WTC11 (cell line): ENCODE results near the gene HK2. TPM values are rescaled to one million over a fixed set of nuclear protein-coding genes. Genes with fewer than 3 reads are reported as not detected.

Experiments
- ATAC-seq: fragments of 200-7000 bp; cut with Tn5 transposase; 2 replicates; pipeline ENCODE4 v1.10.0; 2021; ENCODE audit warnings: mild to moderate bottlenecking, moderate library complexity
- CTCF ChIA-PET: fragments of 300-600 bp; sonication (Branson Sonifier 250); formaldehyde crosslinking; loops from one replicate; lab custom pipeline; 2021; ENCODE audit warnings: antibody characterized with exemption; lab: Charles Lee
- POLR2A ChIA-PET: fragments of 350-600 bp; sonication (Branson Sonifier 250); formaldehyde crosslinking; loops from one replicate; lab custom pipeline; 2021; ENCODE audit warnings: antibody characterized with exemption; lab: Charles Lee
- DNase-seq: peaks from one replicate; pipeline ENCODE4 v3.0.0; 2021; ENCODE audit warnings: low spot score
- H3K27ac Mint-ChIP-seq: 2 replicates; pipeline ENCODE4 v1.8.0; 2021; ENCODE audit warnings: mixed read lengths
- H3K27me3 Mint-ChIP-seq: 2 replicates; pipeline ENCODE4 v1.8.0; 2021; ENCODE audit warnings: low read depth, mild to moderate bottlenecking, moderate library complexity, mixed read lengths
- H3K36me3 Mint-ChIP-seq: 2 replicates; pipeline ENCODE4 v1.8.0; 2021; ENCODE audit warnings: mixed read lengths
- H3K4me1 Mint-ChIP-seq: 2 replicates; pipeline ENCODE4 v1.8.0; 2022; ENCODE audit warnings: mixed read lengths
- H3K4me3 Mint-ChIP-seq: 2 replicates; pipeline ENCODE4 v1.8.0; 2021; ENCODE audit warnings: mild to moderate bottlenecking, moderate library complexity, mixed read lengths
- H3K9me3 Mint-ChIP-seq: 2 replicates; pipeline ENCODE4 v1.8.0; 2021; ENCODE audit warnings: mixed read lengths
- ATF2 ChIP-seq: sonication (generic); formaldehyde crosslinking; IDR thresholded peaks from 2 replicates; pipeline ENCODE4 v1.8.1; 2022; ENCODE audit warnings: low read depth, missing genetic modification reagents, borderline replicate concordance
- CBFB ChIP-seq: sonication (generic); formaldehyde crosslinking; IDR thresholded peaks from 2 replicates; pipeline ENCODE4 v1.8.1; 2022; ENCODE audit warnings: mild to moderate bottlenecking, low read depth, missing genetic modification reagents
- E2F1 ChIP-seq: sonication (generic); formaldehyde crosslinking; IDR thresholded peaks from 2 replicates; pipeline ENCODE4 v1.8.0; 2022; ENCODE audit warnings: mild to moderate bottlenecking, missing genetic modification reagents
- EMX1 ChIP-seq: fragments of 250-450 bp; sonication (Bioruptor Pico); IDR thresholded peaks from 2 replicates; pipeline ENCODE4 v1.8.0; 2021; ENCODE audit warnings: mild to moderate bottlenecking
- ERG ChIP-seq: fragments of 250-450 bp; sonication (Bioruptor Pico); IDR thresholded peaks from 2 replicates; pipeline ENCODE4 v1.8.0; 2021; ENCODE audit warnings: mild to moderate bottlenecking
- ETV6 ChIP-seq: sonication (generic); formaldehyde crosslinking; IDR thresholded peaks from 2 replicates; pipeline ENCODE4 v1.8.1; 2022; ENCODE audit warnings: mild to moderate bottlenecking, missing genetic modification reagents
- GABPB1 ChIP-seq: sonication (generic); formaldehyde crosslinking; IDR thresholded peaks from 2 replicates; pipeline ENCODE4 v1.8.1; 2023; ENCODE audit warnings: mild to moderate bottlenecking, missing genetic modification reagents
- HMGXB4 ChIP-seq: sonication (generic); formaldehyde crosslinking; IDR thresholded peaks from 2 replicates; pipeline ENCODE4 v1.8.1; 2023; ENCODE audit warnings: mild to moderate bottlenecking, moderate library complexity, missing genetic modification reagents
- IRF2 ChIP-seq: sonication (generic); formaldehyde crosslinking; IDR thresholded peaks from 2 replicates; pipeline ENCODE4 v1.8.0; 2022; ENCODE audit warnings: low read depth, missing genetic modification reagents, borderline replicate concordance
- MAX ChIP-seq: sonication (generic); formaldehyde crosslinking; IDR thresholded peaks from 2 replicates; pipeline ENCODE4 v1.8.0; 2022; ENCODE audit warnings: mild to moderate bottlenecking, missing genetic modification reagents
- NFATC4 ChIP-seq: fragments of 250-450 bp; sonication (Bioruptor Pico); IDR thresholded peaks from 2 replicates; pipeline ENCODE4 v1.9.0; 2021; ENCODE audit warnings: mild to moderate bottlenecking
- NFE2L1 ChIP-seq: sonication (generic); formaldehyde crosslinking; IDR thresholded peaks from 2 replicates; pipeline ENCODE4 v1.8.1; 2023; ENCODE audit warnings: missing genetic modification reagents
- NR3C1 ChIP-seq: sonication (generic); formaldehyde crosslinking; conservative IDR thresholded peaks from 2 replicates; pipeline ENCODE4 v1.8.1; 2023; ENCODE audit warnings: low read depth, mild to moderate bottlenecking, missing genetic modification reagents
- SP1 ChIP-seq: sonication (generic); formaldehyde crosslinking; conservative IDR thresholded peaks from 2 replicates; pipeline ENCODE4 v1.8.1; 2022; ENCODE audit warnings: missing genetic modification reagents
- TP53 ChIP-seq: sonication (generic); formaldehyde crosslinking; IDR thresholded peaks from 2 replicates; pipeline ENCODE4 v1.8.1; 2023; ENCODE audit warnings: mild to moderate bottlenecking, missing genetic modification reagents
- USF1 ChIP-seq: sonication (generic); formaldehyde crosslinking; IDR thresholded peaks from 2 replicates; pipeline ENCODE4 v1.8.0; 2022; ENCODE audit warnings: mild to moderate bottlenecking, missing genetic modification reagents
- USF2 ChIP-seq: sonication (generic); formaldehyde crosslinking; IDR thresholded peaks from 2 replicates; pipeline ENCODE4 v1.8.1; 2023; ENCODE audit warnings: mild to moderate bottlenecking, missing genetic modification reagents, moderate library complexity
- ZNF232 ChIP-seq: sonication (generic); formaldehyde crosslinking; IDR thresholded peaks from 2 replicates; pipeline ENCODE4 v1.8.0; 2022; ENCODE audit warnings: mild to moderate bottlenecking, missing genetic modification reagents
- total RNA-seq: library from RNA; stranded (reverse); gene quantifications from 3 replicates; pipeline ENCODE4 v1.2.3, GENCODE V29; 2021
- TF ChIP-seq, protein P1 (sequence below): fragments of 250-450 bp; sonication (Bioruptor Pico); IDR thresholded peaks from 2 replicates; pipeline ENCODE4 v1.9.0; 2021; ENCODE audit warnings: moderate library complexity, mild to moderate bottlenecking, inconsistent platforms, borderline replicate concordance
- TF ChIP-seq, protein P2 (sequence below): sonication (generic); formaldehyde crosslinking; IDR thresholded peaks from 2 replicates; pipeline ENCODE4 v1.8.1; 2022; ENCODE audit warnings: low read depth, mild to moderate bottlenecking, moderate library complexity, missing genetic modification reagents, borderline replicate concordance
- TF ChIP-seq, protein P3 (sequence below): sonication (generic); formaldehyde crosslinking; IDR thresholded peaks from 2 replicates; pipeline ENCODE4 v1.8.1; 2023; ENCODE audit warnings: mild to moderate bottlenecking, missing genetic modification reagents

Gene HK2
- total RNA-seq, 1 experiment from 2014 or later, result 61.6 TPM

DNA sequence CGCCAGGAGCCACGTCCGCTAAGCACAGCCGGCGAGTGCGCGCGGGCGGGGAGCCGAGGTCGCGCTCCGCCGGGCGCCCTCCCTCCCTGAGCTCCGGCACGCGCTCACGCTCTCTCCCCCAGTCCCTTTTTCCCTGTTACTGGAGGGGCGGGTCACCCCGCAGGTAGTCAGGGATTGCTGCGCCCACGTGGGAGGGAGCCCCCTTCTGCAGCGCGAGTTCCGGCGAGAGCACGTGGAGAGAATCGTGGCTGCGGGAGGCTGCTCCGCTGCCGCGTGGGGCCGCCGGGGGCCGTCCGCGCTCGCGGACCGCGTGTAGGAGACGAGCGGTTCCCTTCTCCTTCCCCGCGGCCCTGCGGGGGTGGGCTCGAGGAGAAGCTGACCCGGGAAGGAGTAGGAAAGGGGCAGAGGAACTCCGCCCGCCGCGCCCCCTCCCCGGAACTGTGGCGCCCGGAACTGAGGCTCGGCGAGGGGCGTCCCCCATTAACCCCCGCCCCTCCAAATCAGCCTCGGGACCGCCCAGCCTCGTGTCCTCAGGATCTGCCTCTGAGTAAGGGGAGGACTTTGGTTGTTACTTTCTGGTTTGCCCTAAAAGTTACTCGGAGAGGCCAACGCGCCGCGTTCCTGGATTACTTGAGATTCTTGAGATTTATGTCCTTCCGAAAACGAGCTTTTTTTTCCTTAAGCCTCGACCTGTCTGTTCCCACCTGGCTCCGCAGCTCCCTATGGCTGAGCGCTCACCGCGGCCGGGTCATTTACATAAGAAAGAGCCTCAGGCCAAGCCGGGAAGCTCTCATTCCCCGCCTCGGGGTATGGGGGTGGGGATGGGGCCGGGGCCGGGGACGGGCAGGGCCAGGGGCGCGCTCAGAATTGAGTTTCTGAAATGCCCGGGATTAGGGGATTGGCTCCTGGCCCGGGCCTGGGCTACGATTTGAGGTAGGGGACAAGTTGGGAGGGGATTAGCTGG lies 1.1 kb downstream of the HK2 start:
- ChIA-PET POLR2A (interaction anchor here (0.7 to 2.2 kb wide), 8 partner anchors 10 to 188 kb away, joined by 3 to 13 read pairs (median 6); no protein-coding TSS in a partner anchor), CTCF (interaction anchor here (0.6 to 4.4 kb wide), 15 partner anchors 9 to 1288 kb away, joined by 3 to 60 read pairs (median 5); no protein-coding TSS in a partner anchor)
- H3K4me3 Mint-ChIP-seq, result peak overlapping the region; percentile 86
- H3K4me1 Mint-ChIP-seq, result peaks cover 55% of the 10 kb centered on the region
- peak overlapping the region; percentile 100 for H3K27ac Mint-ChIP-seq
- peaks cover 6% of the 10 kb centered on the region; the same call in 1 of the 2 replicates for H3K36me3 Mint-ChIP-seq
- H3K27me3 Mint-ChIP-seq, result no peaks in the 10 kb centered on the region
- ATAC-seq (peak; percentile 69), DNase-seq (peak; percentile 95)
- peaks cover 4% of the 10 kb centered on the region; the same call in 1 of the 2 replicates for H3K9me3 Mint-ChIP-seq
- TF ChIP-seq USF1 (CRISPR knock-in tag) (peak; percentile 79), HMGXB4 (peak; percentile 70; the same call in 1 of the 2 replicates), EMX1 (CRISPR knock-in tag) (peak; percentile 67; the same call in 1 of the 2 replicates), SP1 (CRISPR knock-in tag) (peak; percentile 36; the same call in 1 of the 2 replicates), ZNF232 (CRISPR knock-in tag) (peak; percentile 16; the same call in 1 of the 2 replicates), NFE2L1 (CRISPR knock-in tag) (0 out of 2 replicates have a peak, but pooled peaks have one; percentile 41), CBFB (CRISPR knock-in tag) (peak; percentile 58; the same call in 1 of the 2 replicates), MAX (peak; percentile 93), GABPB1 (CRISPR knock-in tag) (peak; percentile 28), NR3C1 (CRISPR knock-in tag) (no peak), E2F1 (0 out of 2 replicates have a peak, but pooled peaks have one; percentile 40), ETV6 (CRISPR knock-in tag) (peak; percentile 74), USF2 (CRISPR knock-in tag) (peak; percentile 65), ERG (no peak), ATF2 (CRISPR knock-in tag) (no peak), TP53 (CRISPR knock-in tag) (peak; percentile 72), IRF2 (CRISPR knock-in tag) (0 out of 2 replicates have a peak, but pooled peaks have one; percentile 45), NFATC4 (peak; percentile 30; the same call in 1 of the 2 replicates)
- TF ChIP-seq, protein P1, sequence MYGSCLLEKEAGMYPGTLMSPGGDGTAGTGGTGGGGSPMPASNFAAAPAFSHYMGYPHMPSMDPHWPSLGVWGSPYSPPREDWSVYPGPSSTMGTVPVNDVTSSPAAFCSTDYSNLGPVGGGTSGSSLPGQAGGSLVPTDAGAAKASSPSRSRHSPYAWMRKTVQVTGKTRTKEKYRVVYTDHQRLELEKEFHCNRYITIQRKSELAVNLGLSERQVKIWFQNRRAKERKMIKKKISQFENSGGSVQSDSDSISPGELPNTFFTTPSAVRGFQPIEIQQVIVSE (CRISPR knock-in tag), result no peak
- TF ChIP-seq, protein P2, sequence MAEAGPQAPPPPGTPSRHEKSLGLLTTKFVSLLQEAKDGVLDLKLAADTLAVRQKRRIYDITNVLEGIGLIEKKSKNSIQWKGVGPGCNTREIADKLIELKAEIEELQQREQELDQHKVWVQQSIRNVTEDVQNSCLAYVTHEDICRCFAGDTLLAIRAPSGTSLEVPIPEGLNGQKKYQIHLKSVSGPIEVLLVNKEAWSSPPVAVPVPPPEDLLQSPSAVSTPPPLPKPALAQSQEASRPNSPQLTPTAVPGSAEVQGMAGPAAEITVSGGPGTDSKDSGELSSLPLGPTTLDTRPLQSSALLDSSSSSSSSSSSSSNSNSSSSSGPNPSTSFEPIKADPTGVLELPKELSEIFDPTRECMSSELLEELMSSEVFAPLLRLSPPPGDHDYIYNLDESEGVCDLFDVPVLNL, result peak; percentile 66
- TF ChIP-seq, protein P3, sequence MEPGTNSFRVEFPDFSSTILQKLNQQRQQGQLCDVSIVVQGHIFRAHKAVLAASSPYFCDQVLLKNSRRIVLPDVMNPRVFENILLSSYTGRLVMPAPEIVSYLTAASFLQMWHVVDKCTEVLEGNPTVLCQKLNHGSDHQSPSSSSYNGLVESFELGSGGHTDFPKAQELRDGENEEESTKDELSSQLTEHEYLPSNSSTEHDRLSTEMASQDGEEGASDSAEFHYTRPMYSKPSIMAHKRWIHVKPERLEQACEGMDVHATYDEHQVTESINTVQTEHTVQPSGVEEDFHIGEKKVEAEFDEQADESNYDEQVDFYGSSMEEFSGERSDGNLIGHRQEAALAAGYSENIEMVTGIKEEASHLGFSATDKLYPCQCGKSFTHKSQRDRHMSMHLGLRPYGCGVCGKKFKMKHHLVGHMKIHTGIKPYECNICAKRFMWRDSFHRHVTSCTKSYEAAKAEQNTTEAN (CRISPR knock-in tag), result peak; percentile 82; the same call in 1 of the 2 replicates
